GM13977 (cell line): ENCODE measurements around the gene GDF10.

Experiments used
- DNase-seq: peaks from one replicate; pipeline ENCODE4 v3.0.0; 2012; ENCODE audit warnings: low spot score
- CTCF ChIP-seq: IDR thresholded peaks from 2 replicates; pipeline ENCODE4 v1.5.1; 2012; ENCODE audit warnings: mild to moderate bottlenecking, control low read depth; ENCODE audit not compliant: insufficient read depth; ENCODE audit errors: extremely low read depth, missing control alignments
- in situ Hi-C: fragments of 300-500 bp; cut with MboI; formaldehyde crosslinking; loops from one replicate; pipeline ENCODE4 v1.12.0; 2022; ENCODE audit warnings: low sequenced_read_pairs, low pct_unique_long_range_greater_than_20kb, mixed read lengths, inconsistent platforms; ENCODE audit not compliant: unreplicated experiment

The GDF10 gene

DNA sequence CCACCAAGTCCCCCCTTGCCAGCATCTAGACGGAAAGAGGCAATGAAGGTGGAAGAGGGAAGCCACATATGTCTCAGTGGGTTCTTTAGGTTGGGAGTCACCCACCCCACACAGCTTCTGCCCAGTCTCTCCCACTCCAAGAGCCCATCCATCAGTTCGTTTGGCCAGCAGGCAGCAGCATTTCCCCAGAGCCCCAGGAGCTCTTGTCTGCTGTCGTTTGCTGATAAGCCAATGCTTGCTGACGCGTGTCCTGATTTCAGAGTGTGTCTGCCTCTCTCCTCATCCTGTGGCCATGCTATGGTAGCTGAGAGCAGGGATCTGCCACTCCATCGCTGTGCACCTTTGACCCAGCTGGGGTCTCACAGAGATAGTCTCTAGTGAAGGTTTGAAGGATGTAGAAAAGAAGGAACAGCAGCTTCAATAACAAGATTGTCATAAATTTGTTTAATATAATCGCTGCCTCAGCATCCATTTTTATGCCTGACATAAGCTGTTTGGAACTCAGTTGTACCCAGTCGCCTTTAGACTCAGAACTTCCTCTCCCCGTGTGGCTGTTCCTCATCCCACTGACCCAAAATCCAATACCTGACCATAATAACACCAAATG, 39.4 kb upstream of the GDF10 start:
- in situ Hi-C loops, result no loop called here
- TF ChIP-seq CTCF, result no peak
- DNase-seq, result no peak

DNA sequence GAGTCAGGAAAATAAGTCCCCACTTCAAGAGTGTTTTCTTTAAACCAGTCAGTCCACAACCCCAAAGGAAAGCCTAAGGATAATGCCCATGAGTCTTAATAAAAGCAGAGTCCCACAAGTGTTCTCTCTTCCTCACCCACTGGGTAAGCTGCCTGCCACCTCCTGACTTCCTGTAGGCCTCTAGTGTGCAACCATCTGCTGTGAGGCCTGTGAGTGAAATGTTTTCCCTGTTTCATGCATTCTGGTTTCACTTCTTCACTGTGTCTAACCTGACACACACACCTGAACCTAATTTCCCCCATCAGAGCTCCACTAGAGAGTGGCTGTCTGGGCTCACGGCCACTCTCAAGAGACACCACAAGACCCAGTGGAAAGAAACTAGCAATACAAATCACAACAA, 38.9 kb upstream of the GDF10 start:
- peak; percentile 59 for DNase-seq
- TF ChIP-seq CTCF, result no peak
- in situ Hi-C loops, result no loop called here

DNA sequence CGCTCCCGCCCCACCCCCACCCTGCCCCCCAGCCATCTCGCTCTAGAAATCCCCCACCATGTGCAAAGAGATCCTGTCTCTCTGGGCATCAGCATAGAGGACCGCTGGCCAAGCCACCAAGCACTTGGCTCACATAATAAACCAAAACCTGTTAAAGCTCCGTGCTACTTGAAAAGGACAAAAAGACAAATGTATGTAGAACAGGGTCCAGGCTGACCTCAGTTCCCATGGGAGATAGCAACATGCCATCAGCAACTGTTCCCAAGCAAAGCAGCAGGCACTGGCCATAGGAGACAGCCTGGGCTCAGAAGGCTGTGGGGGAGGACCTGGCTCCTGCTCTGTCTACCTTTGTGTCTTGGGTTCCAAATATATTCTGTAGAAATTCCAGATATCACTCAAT, 38.4 kb upstream of the GDF10 start:
- in situ Hi-C loops, result no loop called here
- DNase-seq, result no peak
- no peak for TF ChIP-seq CTCF

- no peak for DNase-seq
- TF ChIP-seq CTCF, result no peak
- in situ Hi-C loops, result no loop called here
These were observed 37.1 kb upstream of the GDF10 start for GRCh38 chr10:47262606-47263533.

DNA sequence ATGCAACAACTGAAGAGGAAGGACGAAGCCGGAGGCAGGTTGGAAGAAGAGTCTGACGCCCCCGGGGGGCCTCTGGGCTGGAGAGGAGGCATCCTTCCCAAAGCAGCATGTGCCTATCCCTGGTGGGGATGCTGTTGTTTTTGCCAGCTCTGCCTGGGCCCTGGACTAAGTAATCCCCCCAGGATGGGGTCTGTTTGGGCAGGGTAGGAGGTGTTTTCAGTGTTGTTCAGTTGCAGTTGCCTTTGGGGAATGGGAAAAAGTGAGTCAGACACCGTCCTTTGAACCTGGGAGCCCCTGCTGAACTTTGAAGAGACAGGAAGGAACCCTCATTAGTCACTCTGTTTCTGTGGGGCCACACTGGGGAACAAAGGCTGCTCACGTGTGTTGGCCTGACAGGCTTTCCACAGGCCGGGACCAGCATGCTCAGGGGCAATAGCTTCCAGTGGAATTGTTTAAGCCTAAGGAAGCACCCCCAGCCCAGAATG, 35.2 kb upstream of the GDF10 start:
- in situ Hi-C loops, result no loop called here
- DNase-seq, result no peak
- no peak for TF ChIP-seq CTCF

DNA sequence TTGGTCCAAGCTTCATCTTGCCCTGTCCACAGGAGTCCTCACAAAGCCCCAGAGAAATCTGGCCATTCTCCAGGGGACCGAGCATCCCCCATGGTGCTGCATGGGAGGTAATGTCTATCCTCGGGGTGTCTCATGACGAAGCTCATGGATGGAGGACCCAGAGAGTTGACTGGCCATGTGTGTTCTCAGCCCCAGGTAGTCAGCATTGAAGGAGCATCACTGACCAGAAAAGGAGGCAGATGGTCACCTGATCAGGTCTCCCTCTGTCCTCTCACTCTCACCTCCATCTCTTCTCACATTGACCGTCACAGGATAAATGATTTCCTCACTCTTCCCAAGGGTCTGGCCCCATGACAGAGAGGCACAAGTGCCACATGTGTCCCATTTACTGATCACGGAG, 33.4 kb upstream of the GDF10 start:
- TF ChIP-seq CTCF, result no peak
- in situ Hi-C loops, result no loop called here
- DNase-seq, result no peak
